HepG2 (cell line): ENCODE data around the gene PPHLN1. TPM values are rescaled to one million over a fixed set of nuclear protein-coding genes. Genes with fewer than 3 reads are reported as not detected.

ENCODE experiments used
- CERS6 ChIP-seq: sonication (generic); formaldehyde crosslinking; IDR thresholded peaks from 2 replicates; pipeline ENCODE4 v1.5.0; 2020; ENCODE audit warnings: missing genetic modification reagents
- KAT2B ChIP-seq: fragments of 150-350 bp; IDR thresholded peaks from 2 replicates; pipeline ENCODE4 v1.6.1; 2014; ENCODE audit warnings: low read depth, low read length, borderline replicate concordance
- MYC ChIP-seq: sonication (generic); formaldehyde crosslinking; IDR thresholded peaks from 2 replicates; pipeline ENCODE4 v1.9.0; 2021; ENCODE audit warnings: missing genetic modification reagents, borderline replicate concordance
- SNAPC2 ChIP-seq: sonication (generic); formaldehyde crosslinking; IDR thresholded peaks from 2 replicates; pipeline ENCODE4 v1.8.1; 2022; ENCODE audit warnings: mild to moderate bottlenecking, missing genetic modification reagents
- ZC3H4 ChIP-seq: sonication (generic); formaldehyde crosslinking; IDR thresholded peaks from 2 replicates; pipeline ENCODE4 v1.4.0; 2020; ENCODE audit warnings: missing genetic modification reagents, borderline replicate concordance
- ZFP37 ChIP-seq: sonication (generic); formaldehyde crosslinking; IDR thresholded peaks from 2 replicates; pipeline ENCODE4 v1.4.0; 2020; ENCODE audit warnings: missing genetic modification reagents, borderline replicate concordance
- ZNF318 ChIP-seq: sonication (generic); formaldehyde crosslinking; IDR thresholded peaks from 2 replicates; pipeline ENCODE4 v1.4.0; 2020; ENCODE audit warnings: mild to moderate bottlenecking, missing genetic modification reagents
- ZNF780A ChIP-seq: sonication (generic); formaldehyde crosslinking; IDR thresholded peaks from 2 replicates; pipeline ENCODE4 v1.8.0; 2022; ENCODE audit warnings: mild to moderate bottlenecking, missing genetic modification reagents, moderate library complexity
- polyA plus RNA-seq, 8 experiments: library from polyadenylated mRNA; depleted of rRNA in 3 of 8; stranded (reverse) in 7 of 8; unstranded in 1 of 8; fragments of >200 nt; fragmentation: Illumina TruSeq in 4 of 8; extraction: Trizol in 4 of 8; gene quantifications; 2 replicates each; pipeline versions ENCODE4 v1.2.1 to v1.2.3, GENCODE V29; 2011 to 2016; ENCODE audit warnings: low read depth in 4 of 8, missing spikeins in 1 of 8, mixed read lengths in 1 of 8; ENCODE audit not compliant: insufficient read depth in 1 of 8
- total RNA-seq, 5 experiments: library from RNA; depleted of rRNA; stranded (reverse); fragments of >200 nt; fragmentation: Illumina TruSeq; extraction: Trizol; gene quantifications; 2 replicates each; pipeline ENCODE4 v1.2.3, GENCODE V29; 2016; ENCODE audit warnings: low read depth in 1 of 5

Gene PPHLN1
- total and polyA plus RNA-seq, 2 of the 13 experiments (the other 11 are each of a cell fraction or from before 2014, with no cell fraction given) = 43.4 to 66.0 TPM

- TF ChIP-seq ZNF318 (CRISPR knock-in tag) (no peak), ZNF780A (no peak), SNAPC2 (no peak), MYC (no peak), KAT2B (no peak), ZC3H4 (CRISPR knock-in tag) (no peak), CERS6 (CRISPR knock-in tag) (no peak), ZFP37 (CRISPR knock-in tag) (no peak)
- TF ChIP-seq, all 625 proteins: peak for 0
Measured at GRCh38 chr12:42473130-42473529, 147.2 kb downstream of the PPHLN1 start (continued).
